ENCODE data around the gene CHL1.

CHL1 gene

DNA sequence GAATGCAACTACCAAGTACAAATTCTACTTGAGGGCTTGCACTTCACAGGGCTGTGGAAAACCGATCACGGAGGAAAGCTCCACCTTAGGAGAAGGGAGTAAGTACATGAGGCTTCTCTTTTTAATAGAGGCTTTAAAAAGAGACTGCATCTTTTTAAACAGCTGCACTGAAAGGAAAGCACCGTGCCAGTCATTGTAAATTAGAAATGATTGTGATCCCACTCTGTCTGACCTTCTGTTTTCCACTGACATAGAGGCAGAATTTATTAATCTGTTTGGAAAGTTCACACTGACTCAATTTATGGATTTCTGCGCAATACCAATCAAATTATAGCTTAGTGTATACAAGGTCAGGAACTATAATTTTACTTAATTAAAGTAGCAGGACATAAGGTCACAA, 198.2 kb downstream of the CHL1 start:
- TF ChIP-seq MYC (IDR thresholded peaks at IDR 0.05; ENCODE audit: low read depth, low read length), result no peak
- TF ChIP-seq, protein P1, sequence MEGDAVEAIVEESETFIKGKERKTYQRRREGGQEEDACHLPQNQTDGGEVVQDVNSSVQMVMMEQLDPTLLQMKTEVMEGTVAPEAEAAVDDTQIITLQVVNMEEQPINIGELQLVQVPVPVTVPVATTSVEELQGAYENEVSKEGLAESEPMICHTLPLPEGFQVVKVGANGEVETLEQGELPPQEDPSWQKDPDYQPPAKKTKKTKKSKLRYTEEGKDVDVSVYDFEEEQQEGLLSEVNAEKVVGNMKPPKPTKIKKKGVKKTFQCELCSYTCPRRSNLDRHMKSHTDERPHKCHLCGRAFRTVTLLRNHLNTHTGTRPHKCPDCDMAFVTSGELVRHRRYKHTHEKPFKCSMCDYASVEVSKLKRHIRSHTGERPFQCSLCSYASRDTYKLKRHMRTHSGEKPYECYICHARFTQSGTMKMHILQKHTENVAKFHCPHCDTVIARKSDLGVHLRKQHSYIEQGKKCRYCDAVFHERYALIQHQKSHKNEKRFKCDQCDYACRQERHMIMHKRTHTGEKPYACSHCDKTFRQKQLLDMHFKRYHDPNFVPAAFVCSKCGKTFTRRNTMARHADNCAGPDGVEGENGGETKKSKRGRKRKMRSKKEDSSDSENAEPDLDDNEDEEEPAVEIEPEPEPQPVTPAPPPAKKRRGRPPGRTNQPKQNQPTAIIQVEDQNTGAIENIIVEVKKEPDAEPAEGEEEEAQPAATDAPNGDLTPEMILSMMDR (IDR thresholded peaks at IDR 0.05; ENCODE audit: low read depth, low read length), result no peak
- no peak for TF ChIP-seq POLR2A (IDR thresholded peaks at IDR 0.05; ENCODE audit: extremely low read depth, insufficient read length)
- TF ChIP-seq, protein P2, sequence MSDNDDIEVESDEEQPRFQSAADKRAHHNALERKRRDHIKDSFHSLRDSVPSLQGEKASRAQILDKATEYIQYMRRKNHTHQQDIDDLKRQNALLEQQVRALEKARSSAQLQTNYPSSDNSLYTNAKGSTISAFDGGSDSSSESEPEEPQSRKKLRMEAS (IDR thresholded peaks at IDR 0.05; ENCODE audit: low read depth, low read length), result no peak
- no peak overlapping the region for H3K4me3 ChIP-seq (ENCODE audit: low read depth, low read length)
- no peak for DNase-seq (ENCODE audit: low read depth)

DNA sequence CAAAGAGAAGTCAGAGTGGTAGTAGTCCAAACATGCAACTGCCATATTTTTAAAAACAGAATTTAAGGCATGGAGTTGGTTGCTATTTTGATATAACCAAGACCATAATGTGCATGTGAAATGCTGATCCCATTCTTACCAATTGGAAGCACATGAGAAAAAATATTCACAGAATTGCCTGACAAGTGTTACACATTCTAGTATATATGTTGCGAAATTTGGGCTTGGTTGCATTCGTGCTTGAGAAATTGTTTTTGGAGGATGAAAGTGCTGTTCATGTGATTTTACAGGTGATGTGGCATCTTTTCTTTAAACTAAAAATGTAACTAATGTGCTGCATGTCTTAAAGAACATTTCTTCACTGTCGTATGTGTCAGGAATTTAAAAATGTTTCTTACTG, 199.7 kb downstream of the CHL1 start:
- TF ChIP-seq, protein P1 (IDR thresholded peaks at IDR 0.05; ENCODE audit: low read depth, low read length), result no peak
- TF ChIP-seq, protein P2 (IDR thresholded peaks at IDR 0.05; ENCODE audit: low read depth, low read length), result no peak
- no peak for TF ChIP-seq POLR2A (IDR thresholded peaks at IDR 0.05; ENCODE audit: extremely low read depth, insufficient read length)
- no peak for TF ChIP-seq MYC (IDR thresholded peaks at IDR 0.05; ENCODE audit: low read depth, low read length)
- no peak overlapping the region for H3K4me3 ChIP-seq (ENCODE audit: low read depth, low read length)
- DNase-seq (ENCODE audit: low read depth), result peak; percentile 2

DNA sequence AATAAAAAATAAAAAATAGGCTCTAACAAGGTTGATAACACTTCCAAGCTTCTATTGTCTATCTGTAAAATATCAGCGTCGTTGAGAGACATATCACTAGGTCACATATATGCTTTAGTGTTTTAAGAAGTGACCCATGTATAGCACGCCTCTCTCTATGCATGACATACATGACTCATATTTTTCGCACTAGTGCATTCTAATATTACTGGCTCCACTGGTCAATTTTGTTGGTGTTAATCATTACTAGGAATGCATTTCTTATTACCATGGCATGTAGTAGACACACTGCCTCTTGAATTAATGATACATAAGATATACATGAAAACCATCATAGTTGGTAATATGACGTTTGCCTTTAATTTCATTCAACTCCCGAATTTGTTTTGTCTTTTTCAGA, 203.1 kb downstream of the CHL1 start:
- no peak for DNase-seq (ENCODE audit: low read depth)
- TF ChIP-seq MYC (IDR thresholded peaks at IDR 0.05; ENCODE audit: low read depth, low read length), result no peak
- TF ChIP-seq, protein P1 (IDR thresholded peaks at IDR 0.05; ENCODE audit: low read depth, low read length), result no peak
- TF ChIP-seq POLR2A (IDR thresholded peaks at IDR 0.05; ENCODE audit: extremely low read depth, insufficient read length), result no peak
- TF ChIP-seq, protein P2 (IDR thresholded peaks at IDR 0.05; ENCODE audit: low read depth, low read length), result no peak
- H3K4me3 ChIP-seq (ENCODE audit: low read depth, low read length), result no peak overlapping the region

DNA sequence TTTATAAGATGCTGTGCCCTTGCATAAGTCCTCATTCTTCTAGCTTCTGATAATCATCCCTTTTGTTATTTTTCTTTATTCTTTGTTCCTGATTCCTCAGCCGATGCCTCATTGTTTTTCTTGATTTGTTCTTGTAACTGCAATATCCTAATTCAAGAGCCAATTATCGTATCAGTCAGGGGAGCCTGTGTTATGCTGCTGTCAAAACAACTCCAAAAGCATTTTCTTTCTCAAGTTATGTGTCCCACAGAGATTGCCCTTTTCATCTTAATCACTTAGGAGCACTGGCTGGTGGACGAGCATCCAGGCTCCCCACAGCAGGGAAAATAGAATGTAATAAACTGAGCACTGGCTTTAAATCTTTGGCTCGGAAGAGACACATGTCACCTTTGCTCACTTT, 207.3 kb downstream of the CHL1 start:
- TF ChIP-seq, protein P2 (IDR thresholded peaks at IDR 0.05; ENCODE audit: low read depth, low read length), result no peak
- TF ChIP-seq MYC (IDR thresholded peaks at IDR 0.05; ENCODE audit: low read depth, low read length), result no peak
- TF ChIP-seq, protein P1 (IDR thresholded peaks at IDR 0.05; ENCODE audit: low read depth, low read length), result no peak
- TF ChIP-seq POLR2A (IDR thresholded peaks at IDR 0.05; ENCODE audit: extremely low read depth, insufficient read length), result no peak
- H3K4me3 ChIP-seq (ENCODE audit: low read depth, low read length), result no peak overlapping the region
- DNase-seq (ENCODE audit: low read depth), result no peak

DNA sequence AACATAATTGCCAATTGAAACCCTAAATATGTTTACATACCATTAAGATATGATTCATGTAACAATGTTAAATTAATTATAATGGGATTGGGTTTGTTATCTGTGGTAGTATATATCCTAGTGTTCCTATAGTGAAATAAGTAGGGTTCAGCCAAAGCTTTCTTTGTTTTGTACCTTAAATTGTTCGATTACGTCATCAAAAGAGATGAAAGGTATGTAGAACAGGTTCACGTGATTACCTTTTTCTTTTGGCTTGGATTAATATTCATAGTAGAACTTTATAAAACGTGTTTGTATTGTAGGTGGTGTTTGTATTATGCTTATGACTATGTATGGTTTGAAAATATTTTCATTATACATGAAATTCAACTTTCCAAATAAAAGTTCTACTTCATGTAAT, 212.4 kb downstream of the CHL1 start:
- no peak overlapping the region for H3K4me3 ChIP-seq (ENCODE audit: low read depth, low read length)
- DNase-seq (ENCODE audit: low read depth), result no peak
- TF ChIP-seq POLR2A (IDR thresholded peaks at IDR 0.05; ENCODE audit: extremely low read depth, insufficient read length), result no peak
- TF ChIP-seq, protein P1 (IDR thresholded peaks at IDR 0.05; ENCODE audit: low read depth, low read length), result no peak
- TF ChIP-seq, protein P2 (IDR thresholded peaks at IDR 0.05; ENCODE audit: low read depth, low read length), result no peak
- TF ChIP-seq MYC (IDR thresholded peaks at IDR 0.05; ENCODE audit: low read depth, low read length), result no peak

DNA sequence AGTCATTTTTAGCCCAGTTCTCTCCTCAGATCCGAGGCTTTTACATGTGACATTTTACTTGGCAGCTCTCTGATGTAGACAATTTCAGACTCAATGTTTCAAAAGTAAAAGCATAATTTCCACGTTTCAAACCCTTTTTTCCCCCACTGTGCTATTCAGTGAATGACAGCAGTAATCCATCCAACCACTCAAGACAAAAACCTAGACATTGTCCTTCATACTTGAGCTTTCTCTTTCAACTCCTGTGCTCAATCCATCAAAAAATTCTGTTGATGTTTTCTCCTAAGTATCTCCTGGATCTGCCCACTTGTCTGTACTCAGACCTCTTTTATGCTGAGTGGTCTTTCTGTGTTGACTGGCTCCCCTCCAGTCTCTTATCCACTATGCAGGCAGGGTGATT, 214.7 kb downstream of the CHL1 start:
- no peak for DNase-seq (ENCODE audit: low read depth)
- H3K4me3 ChIP-seq (ENCODE audit: low read depth, low read length), result no peak overlapping the region
- TF ChIP-seq, protein P1 (IDR thresholded peaks at IDR 0.05; ENCODE audit: low read depth, low read length), result no peak

Data from NB4 (cell line).